HUES48 (cell line): ENCODE results near the gene RPS6KA4.

Source experiments
- H3K27ac ChIP-seq: one replicate; pipeline ENCODE4 v1.7.0; 2013; ENCODE audit warnings: low read depth, low read length, inconsistent platforms
- H3K27me3 ChIP-seq: 2 replicates; pipeline ENCODE4 v1.6.1; 2013; ENCODE audit warnings: mild to moderate bottlenecking, low read length; ENCODE audit not compliant: control insufficient read depth, insufficient read depth
- H3K36me3 ChIP-seq: 2 replicates; pipeline ENCODE4 v1.6.1; 2013; ENCODE audit warnings: low read length; ENCODE audit not compliant: control insufficient read depth, insufficient read depth
- H3K4me1 ChIP-seq: 2 replicates; pipeline ENCODE4 v1.6.1; 2013; ENCODE audit warnings: mild to moderate bottlenecking, low read length; ENCODE audit not compliant: control insufficient read depth, insufficient read depth
- H3K4me3 ChIP-seq: 2 replicates; pipeline ENCODE4 v1.5.1; 2013; ENCODE audit warnings: mild to moderate bottlenecking, low read depth, low read length
- H3K9ac ChIP-seq: 2 replicates; pipeline ENCODE4 v1.6.1; 2013; ENCODE audit warnings: mild to moderate bottlenecking, low read depth, low read length, moderate library complexity
- H3K9me3 ChIP-seq: 2 replicates; pipeline ENCODE4 v1.6.1; 2013; ENCODE audit warnings: low read length; ENCODE audit not compliant: control insufficient read depth, insufficient read depth

RPS6KA4 gene

DNA sequence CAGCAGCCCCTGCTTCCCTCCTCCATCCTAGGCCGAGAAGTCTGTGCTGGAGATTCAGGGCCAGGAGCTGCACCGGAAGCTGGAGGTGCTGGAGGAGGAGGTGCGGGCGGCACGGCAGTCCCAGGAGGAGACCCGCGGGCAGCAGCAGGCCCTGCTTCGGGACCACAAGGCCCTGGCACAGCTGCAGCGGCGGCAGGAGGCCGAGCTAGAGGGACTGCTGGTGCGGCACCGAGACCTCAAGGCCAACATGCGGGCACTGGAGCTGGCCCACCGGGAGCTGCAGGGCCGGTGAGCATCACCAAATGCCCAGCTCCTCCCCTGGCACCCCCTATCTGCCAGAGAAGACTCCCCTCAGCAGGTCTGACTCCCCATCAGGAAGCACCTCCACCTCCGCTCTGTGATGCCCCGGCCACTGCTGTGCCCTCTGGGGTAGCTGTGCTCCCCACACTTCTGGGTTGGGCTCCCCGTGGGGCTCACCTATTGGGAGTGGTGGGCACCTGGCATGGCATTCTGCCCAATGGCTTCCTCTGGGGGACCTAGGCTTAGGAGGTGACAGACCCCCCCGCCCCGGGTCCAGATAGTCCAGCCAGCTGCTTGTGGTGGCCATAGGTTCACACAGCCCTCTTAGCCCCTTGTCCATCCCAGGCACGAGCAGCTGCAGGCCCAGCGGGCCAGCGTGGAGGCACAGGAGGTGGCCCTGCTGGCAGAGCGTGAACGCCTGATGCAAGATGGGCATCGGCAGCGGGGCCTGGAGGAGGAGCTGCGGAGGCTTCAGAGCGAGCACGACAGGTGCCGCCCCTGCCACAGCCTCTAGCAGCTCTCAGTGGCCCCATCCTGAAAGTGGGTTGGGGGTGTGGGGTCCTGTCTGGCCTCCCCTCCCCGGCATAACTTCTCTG, 6.6 kb upstream of the RPS6KA4 start:
- Histone ChIP-seq H3K9ac (no peak overlapping the region), H3K4me1 (peaks cover 9% of the 10 kb centered on the region), H3K27ac (no peak overlapping the region)

DNA sequence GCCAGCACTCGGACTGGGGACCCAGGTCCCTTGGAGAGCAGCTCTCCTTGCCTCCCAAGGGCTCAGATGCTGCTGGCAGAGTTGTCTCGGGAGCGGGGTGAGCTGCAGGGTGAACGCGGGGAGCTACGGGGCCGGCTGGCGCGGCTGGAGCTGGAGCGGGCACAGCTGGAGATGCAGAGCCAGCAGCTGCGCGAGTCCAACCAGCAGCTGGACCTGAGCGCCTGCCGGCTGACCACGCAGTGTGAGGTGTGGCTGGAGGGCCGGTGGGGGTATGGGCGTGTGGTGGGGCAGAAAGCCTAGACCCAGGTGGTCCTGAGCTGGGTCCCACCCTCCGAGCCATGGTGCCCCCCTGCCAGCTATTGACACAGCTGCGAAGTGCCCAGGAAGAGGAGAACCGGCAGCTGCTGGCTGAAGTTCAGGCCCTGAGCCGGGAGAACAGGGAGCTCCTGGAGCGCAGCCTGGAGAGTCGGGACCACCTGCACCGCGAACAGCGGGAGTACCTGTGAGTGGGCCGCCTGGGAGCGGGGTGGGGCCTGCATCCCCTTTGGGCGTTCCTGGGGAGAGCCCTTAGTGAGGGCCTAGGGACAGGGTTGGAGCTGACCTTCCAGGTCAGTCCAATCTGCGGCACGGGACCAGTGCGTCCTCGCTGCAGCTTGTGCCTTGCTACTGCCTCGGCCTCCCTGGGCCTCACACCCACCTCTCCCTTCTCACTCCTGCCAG, 5.8 kb upstream of the RPS6KA4 start:
- H3K4me3 ChIP-seq: no peak overlapping the region
- no peaks in the 10 kb centered on the region for H3K27me3 ChIP-seq
- H3K27ac ChIP-seq: no peak overlapping the region
- no peaks in the 10 kb centered on the region for H3K36me3 ChIP-seq
- no peak overlapping the region for H3K9ac ChIP-seq
- H3K4me1 ChIP-seq: peaks cover 13% of the 10 kb centered on the region
- H3K9me3 ChIP-seq: no peaks in the 10 kb centered on the region

More for the DNA sequence above, 6.6 kb upstream of the RPS6KA4 start:
- H3K9me3 ChIP-seq: no peaks in the 10 kb centered on the region
- H3K27me3 ChIP-seq: no peaks in the 10 kb centered on the region
- no peaks in the 10 kb centered on the region for H3K36me3 ChIP-seq
- no peak overlapping the region for H3K4me3 ChIP-seq

DNA sequence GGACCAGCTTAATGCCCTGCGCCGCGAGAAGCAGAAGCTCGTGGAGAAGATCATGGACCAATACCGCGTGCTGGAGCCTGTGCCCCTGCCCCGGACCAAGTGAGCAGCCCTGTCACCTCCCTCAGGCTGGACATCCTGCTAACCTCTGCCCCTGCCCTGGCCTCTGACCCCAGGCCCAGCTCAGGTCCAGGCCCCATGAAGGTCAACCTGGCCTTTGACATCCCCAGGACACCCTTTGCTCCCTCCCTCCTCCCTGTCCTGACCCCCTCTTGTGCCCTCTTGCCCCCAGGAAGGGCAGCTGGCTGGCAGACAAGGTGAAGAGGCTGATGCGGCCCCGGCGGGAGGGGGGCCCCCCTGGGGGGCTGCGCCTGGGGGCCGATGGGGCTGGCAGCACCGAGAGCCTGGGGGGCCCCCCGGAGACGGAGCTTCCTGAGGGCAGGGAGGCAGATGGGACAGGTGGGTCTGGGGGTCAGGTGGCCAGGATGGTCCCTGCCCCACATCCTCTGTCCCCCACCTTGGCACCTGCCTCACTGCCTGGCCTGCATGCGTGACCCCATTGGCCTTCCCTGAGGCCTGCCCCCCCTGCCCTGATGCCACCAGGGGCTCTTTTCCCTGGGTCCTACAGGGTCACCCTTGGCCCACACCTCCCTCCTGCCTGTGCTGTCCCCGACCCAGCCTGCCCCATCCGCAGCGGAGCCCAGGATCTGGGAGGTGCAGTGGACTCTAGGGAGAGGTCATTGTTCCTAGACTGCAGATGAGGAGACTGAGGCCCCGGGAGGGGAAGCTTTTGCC, 5.1 kb upstream of the RPS6KA4 start:
- no peak overlapping the region for H3K9ac ChIP-seq
- H3K9me3 ChIP-seq: no peaks in the 10 kb centered on the region
- H3K27me3 ChIP-seq: no peaks in the 10 kb centered on the region
- H3K36me3 ChIP-seq: no peaks in the 10 kb centered on the region
- peaks cover 18% of the 10 kb centered on the region for H3K4me1 ChIP-seq
- no peak overlapping the region for H3K27ac ChIP-seq
- no peak overlapping the region for H3K4me3 ChIP-seq

DNA sequence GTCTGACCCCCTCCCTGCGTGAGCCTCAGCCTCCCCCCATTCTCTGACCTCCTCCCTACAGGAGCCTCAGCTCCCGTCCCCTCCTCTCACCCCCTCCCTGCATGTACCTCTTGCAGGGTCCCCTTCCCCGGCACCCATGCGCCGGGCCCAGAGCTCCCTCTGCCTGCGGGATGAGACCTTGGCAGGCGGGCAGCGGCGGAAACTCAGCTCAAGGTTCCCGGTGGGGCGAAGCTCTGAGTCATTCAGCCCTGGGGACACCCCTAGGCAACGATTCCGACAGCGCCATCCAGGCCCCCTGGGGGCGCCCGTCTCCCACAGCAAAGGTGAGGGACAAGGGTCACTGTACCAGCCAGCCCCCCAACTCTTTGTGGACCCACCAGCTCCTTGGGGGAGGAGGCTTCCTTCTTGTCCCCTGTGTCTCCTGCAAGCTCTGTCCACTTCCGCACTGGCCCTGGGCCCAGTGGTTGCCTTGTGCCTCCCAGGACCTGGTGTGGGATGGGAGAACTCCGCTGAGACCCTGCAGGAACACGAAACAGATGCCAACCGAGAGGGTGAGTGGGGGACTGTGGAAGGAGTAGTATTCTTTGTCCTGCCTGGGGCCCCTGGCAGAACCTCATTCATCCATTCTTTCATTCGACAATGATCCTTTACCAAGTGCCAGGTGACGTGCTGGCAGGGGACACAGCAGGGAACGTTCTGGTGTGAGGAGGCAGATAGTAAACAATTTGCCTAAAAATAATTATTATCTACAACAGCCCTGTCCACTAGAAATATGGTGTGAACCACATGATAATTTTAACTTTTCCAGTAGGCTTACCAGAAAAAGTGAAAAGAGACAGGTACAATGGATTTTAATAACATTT, 3.7 kb upstream of the RPS6KA4 start:
- H3K36me3 ChIP-seq: no peaks in the 10 kb centered on the region
- H3K27ac ChIP-seq: peak overlapping the region; percentile 63
- H3K9ac ChIP-seq: peak overlapping the region; percentile 27; the same call in 1 of the 2 replicates
- H3K27me3 ChIP-seq: no peaks in the 10 kb centered on the region
- peaks cover 21% of the 10 kb centered on the region for H3K4me1 ChIP-seq
- H3K4me3 ChIP-seq: peak overlapping the region; percentile 30; the same call in 1 of the 2 replicates
- H3K9me3 ChIP-seq: no peaks in the 10 kb centered on the region

DNA sequence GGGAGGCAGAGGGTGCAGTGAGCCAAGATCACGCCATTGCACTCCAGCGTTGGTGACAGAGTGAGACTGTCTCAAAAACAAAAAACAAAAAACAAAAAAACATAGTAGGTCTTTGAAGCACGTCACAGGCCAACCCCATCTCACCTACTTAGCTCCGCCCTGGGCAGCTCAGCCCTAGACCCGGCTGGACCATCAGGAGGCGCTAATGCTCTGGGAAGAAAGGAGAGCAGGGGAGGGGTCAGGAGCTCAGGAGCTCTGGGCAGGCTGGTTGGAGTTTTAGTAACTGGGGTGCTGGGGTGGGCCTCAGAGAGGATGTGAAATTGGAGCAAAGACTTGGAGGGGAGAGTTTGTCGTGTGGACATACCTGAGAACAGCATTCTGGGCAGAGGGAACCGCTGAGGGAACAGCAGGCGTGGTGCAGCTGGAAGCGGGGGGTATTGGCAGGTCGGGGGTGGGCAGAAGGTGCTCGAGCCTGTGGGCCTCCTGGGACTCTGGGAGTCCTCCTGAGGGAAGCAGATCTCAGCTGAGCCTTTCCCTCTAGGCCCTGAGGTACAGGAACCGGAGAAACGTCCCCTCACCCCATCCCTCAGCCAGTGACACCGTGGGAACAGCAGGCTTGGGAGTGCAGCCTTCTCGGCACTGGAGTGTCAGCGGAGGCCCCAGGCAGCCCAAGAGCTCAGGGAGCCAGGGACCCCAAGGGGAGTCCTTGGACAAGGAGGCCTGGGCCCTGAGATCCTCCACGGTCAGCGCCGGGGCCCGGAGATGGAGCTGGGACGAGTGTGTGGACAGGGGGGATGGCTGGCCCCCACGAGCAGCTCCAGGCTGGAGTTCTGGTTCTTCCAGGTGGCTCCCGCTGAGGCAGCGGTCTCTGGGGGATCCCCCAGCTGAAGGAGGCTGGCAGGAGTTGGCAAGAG, 2.2 kb upstream of the RPS6KA4 start:
- Histone ChIP-seq H3K4me1 (peaks cover 21% of the 10 kb centered on the region), H3K27me3 (no peaks in the 10 kb centered on the region), H3K27ac (no peak overlapping the region), H3K4me3 (no peak overlapping the region), H3K9me3 (no peaks in the 10 kb centered on the region), H3K9ac (no peak overlapping the region), H3K36me3 (peaks cover 12% of the 10 kb centered on the region)

DNA sequence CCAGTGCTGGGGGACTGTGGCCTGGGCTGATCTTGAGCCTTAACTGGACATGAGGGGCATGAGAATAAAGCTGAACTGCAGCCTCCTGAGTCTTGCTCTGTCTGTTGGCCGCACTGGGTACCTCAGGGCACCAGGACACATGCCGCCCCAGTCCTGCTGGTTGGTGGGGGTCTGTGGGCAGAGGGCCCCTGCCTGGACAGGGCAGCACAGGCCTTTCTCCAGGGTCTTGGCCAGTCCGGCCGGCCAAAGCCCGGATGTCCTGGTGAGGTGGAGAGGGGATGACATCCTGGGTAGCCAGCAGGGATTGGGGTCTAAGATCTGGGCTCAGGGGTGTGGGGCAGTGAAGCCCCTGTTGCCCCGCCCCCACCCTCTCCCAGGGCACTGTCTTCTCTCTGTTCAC, 1.5 kb upstream of the RPS6KA4 start:
- H3K27ac ChIP-seq: no peak overlapping the region
- no peak overlapping the region for H3K9ac ChIP-seq
- H3K36me3 ChIP-seq: peaks cover 18% of the 10 kb centered on the region
- no peaks in the 10 kb centered on the region for H3K27me3 ChIP-seq
- H3K4me3 ChIP-seq: no peak overlapping the region
- peaks cover 21% of the 10 kb centered on the region for H3K4me1 ChIP-seq
- H3K9me3 ChIP-seq: no peaks in the 10 kb centered on the region

DNA sequence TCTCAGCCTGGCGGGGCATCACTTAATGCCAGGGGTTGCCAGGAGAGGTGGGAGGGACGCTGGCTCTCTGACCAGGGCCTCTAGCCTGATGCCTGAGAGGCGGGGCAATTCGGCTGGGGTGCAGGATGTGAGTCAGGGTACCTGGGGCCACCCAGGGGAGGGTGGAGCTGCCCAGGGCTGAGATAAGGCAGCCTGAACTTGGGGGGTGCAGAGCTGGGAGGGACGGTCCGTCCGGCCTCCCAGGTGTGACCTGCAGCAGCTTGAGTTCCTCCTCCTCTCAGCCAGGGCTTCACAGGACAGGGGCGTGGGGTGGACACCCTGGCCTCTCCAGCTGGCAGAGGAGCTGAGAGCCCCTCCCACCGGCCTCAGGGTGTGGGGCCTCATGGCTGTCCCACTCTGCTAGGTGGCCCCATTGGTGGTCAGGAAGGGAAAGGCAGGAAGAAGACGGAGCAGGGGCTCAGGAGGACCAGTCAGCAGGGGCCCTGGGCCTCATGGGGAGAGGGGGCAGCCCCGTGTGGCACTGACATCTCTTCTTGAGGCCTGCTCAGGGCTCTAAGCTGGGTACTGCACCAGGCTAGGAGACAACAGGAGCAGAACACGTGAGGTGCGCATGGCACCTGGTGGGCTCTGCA, 942 bp upstream of the RPS6KA4 start:
- no peak overlapping the region for H3K4me3 ChIP-seq
- no peak overlapping the region for H3K27ac ChIP-seq
- no peak overlapping the region for H3K9ac ChIP-seq
- no peaks in the 10 kb centered on the region for H3K9me3 ChIP-seq
- H3K4me1 ChIP-seq: peaks cover 21% of the 10 kb centered on the region
- H3K36me3 ChIP-seq: peaks cover 22% of the 10 kb centered on the region
- no peaks in the 10 kb centered on the region for H3K27me3 ChIP-seq

DNA sequence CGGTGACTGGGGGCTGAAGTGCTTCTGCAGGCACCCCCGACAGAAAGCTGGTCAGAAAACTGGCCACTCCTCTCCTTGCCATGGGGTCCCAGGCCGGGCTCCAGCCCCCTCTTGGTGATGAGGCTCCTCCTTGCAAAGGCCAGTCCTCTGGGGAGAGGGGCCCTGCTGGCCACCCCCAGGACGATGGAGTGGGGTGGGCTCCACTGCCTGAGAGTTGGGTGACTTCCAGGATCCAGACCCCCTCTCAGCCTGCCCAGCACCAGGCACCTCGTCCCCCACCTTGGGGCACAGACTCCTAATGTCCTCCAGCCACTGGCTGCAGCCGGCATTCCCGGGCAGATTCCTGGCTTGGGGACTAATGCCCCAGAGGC, 441 bp upstream of the RPS6KA4 start:
- Histone ChIP-seq H3K4me1 (peaks cover 21% of the 10 kb centered on the region), H3K27ac (peak overlapping the region; percentile 57), H3K27me3 (no peaks in the 10 kb centered on the region), H3K9me3 (no peaks in the 10 kb centered on the region), H3K9ac (no peak overlapping the region), H3K4me3 (peak overlapping the region; percentile 81), H3K36me3 (peaks cover 27% of the 10 kb centered on the region)

DNA sequence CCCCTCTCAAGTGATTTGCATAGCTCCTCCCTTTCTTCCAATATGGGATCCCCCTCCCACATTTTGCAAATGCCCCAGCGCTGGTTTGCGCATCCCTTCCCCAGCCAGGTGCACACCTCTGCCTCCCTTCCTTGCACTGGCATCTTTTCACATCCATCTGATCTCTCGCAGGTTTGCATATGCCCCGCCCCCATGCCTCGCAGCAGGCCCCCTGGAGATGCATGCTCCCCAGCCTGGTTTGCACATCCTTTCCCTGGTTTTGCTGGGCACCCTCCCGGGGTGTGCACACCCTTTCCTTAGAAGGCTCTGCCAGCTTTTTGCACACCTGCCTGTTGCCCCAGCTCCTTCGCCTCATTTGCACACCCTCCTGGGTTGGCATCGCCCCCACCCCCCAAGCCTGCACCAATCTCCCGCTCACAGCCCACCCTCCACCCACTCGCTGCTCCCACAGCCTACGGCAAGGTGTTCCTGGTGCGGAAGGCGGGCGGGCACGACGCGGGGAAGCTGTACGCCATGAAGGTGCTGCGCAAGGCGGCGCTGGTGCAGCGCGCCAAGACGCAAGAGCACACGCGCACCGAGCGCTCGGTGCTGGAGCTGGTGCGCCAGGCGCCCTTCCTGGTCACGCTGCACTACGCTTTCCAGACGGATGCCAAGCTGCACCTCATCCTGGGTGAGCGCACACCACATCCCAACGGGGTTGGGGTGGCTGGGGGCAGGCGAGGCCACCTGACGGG, 917 bp downstream of the RPS6KA4 start:
- no peaks in the 10 kb centered on the region for H3K9me3 ChIP-seq
- peaks cover 35% of the 10 kb centered on the region for H3K36me3 ChIP-seq
- no peak overlapping the region for H3K9ac ChIP-seq
- no peaks in the 10 kb centered on the region for H3K27me3 ChIP-seq
- peak overlapping the region; percentile 81 for H3K4me3 ChIP-seq
- peaks cover 21% of the 10 kb centered on the region for H3K4me1 ChIP-seq
- no peak overlapping the region for H3K27ac ChIP-seq
